ENCODE data around the gene CDCA5. TPM values are rescaled to one million over a fixed set of nuclear protein-coding genes. Genes with fewer than 3 reads are reported as not detected.
A peak's percentile ranks its signal among the peaks of the same experiment; 100 is the strongest.

CDCA5 gene
- total RNA-seq, 2 donors from 2014 or later: 0.54 to 5.3 TPM

- Histone ChIP-seq H3K4me3 (no peak overlapping the region), H3K9me3 (no peaks in the 10 kb centered on the region), H3K27ac (peak overlapping the region in 1 of 2 donors; percentile 17), H3K4me1 (ENCODE audit: control insufficient read depth in 1 of 2, low read depth in 2 of 2) (peaks cover 3 to 5% of the 10 kb centered on the region in 2 donors), H3K36me3 (peaks cover 56% of the 10 kb centered on the region), H3K27me3 (replicated peaks; ENCODE audit: insufficient read depth) (no peaks in the 10 kb centered on the region)
- no peak for DNase-seq (ENCODE audit: low spot score)
- no peak for ATAC-seq (ENCODE audit: insufficient number of reproducible peaks, low FRiP score, low read depth)
- TF ChIP-seq, protein P1, sequence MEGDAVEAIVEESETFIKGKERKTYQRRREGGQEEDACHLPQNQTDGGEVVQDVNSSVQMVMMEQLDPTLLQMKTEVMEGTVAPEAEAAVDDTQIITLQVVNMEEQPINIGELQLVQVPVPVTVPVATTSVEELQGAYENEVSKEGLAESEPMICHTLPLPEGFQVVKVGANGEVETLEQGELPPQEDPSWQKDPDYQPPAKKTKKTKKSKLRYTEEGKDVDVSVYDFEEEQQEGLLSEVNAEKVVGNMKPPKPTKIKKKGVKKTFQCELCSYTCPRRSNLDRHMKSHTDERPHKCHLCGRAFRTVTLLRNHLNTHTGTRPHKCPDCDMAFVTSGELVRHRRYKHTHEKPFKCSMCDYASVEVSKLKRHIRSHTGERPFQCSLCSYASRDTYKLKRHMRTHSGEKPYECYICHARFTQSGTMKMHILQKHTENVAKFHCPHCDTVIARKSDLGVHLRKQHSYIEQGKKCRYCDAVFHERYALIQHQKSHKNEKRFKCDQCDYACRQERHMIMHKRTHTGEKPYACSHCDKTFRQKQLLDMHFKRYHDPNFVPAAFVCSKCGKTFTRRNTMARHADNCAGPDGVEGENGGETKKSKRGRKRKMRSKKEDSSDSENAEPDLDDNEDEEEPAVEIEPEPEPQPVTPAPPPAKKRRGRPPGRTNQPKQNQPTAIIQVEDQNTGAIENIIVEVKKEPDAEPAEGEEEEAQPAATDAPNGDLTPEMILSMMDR (IDR thresholded peaks at IDR 0.05): no peak
These were observed 46.9 kb downstream of the CDCA5 start for GRCh38 chr11:65036931-65037330.

DNA sequence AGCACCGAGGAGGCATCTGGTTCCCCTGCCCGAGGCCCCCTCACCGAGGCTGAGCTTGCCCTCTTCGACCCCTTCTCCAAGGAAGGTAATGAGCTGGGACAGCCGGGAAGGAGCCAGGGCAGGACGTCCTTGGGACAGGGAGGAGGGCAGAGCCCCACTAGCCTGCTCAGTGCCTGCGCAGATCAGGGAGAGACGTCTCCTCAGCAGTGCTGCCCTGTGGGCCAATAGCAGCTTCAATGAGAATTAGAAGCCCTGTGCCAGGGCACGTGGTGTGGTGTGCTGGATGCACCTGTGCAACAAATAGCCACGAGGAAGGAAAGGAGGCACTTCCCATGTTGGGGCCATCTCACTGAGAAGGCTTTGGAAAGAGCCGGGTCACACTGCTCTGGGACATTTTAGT lies 48.3 kb downstream of the CDCA5 start:
- ATAC-seq (ENCODE audit: insufficient number of reproducible peaks, low FRiP score, low read depth) (no peak), DNase-seq (ENCODE audit: low spot score) (no peak)
- H3K36me3 ChIP-seq: peaks cover 63% of the 10 kb centered on the region
- H3K27me3 ChIP-seq (replicated peaks; ENCODE audit: insufficient read depth): no peaks in the 10 kb centered on the region
- no peaks in the 10 kb centered on the region for H3K4me1 ChIP-seq (ENCODE audit: control insufficient read depth in 1 of 2, low read depth in 2 of 2)
- no peak overlapping the region for H3K27ac ChIP-seq
- no peak overlapping the region for H3K4me3 ChIP-seq
- TF ChIP-seq, protein P1 (IDR thresholded peaks at IDR 0.05): no peak
- H3K9me3 ChIP-seq: no peaks in the 10 kb centered on the region

DNA sequence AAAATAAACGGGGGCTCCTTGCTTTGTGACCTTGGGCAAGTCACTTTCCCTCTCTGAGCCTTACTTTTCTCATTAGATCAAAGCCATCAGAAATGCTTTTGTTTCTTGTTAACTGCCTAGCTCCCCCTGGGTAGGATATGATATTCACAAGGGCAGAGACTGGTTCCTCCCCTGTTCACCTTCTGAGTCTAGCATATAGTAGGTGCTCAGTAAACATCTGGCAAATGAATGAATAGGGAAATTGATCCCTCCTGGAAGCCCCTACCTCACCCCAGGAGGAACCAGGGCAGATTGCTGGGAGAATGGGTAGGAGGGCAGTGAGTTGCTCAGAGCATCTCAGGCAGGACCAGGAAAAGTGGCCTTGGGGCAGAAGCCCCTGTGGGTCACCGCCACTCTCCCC lies 49.4 kb downstream of the CDCA5 start:
- Histone ChIP-seq H3K9me3 (no peaks in the 10 kb centered on the region), H3K27ac (no peak overlapping the region), H3K27me3 (replicated peaks; ENCODE audit: insufficient read depth) (no peaks in the 10 kb centered on the region), H3K4me1 (ENCODE audit: control insufficient read depth in 1 of 2, low read depth in 2 of 2) (no peaks in the 10 kb centered on the region), H3K4me3 (no peak overlapping the region), H3K36me3 (peaks cover 62% of the 10 kb centered on the region)
- TF ChIP-seq, protein P1 (IDR thresholded peaks at IDR 0.05): no peak
- DNase-seq (ENCODE audit: low spot score) (no peak), ATAC-seq (ENCODE audit: insufficient number of reproducible peaks, low FRiP score, low read depth) (no peak)

DNA sequence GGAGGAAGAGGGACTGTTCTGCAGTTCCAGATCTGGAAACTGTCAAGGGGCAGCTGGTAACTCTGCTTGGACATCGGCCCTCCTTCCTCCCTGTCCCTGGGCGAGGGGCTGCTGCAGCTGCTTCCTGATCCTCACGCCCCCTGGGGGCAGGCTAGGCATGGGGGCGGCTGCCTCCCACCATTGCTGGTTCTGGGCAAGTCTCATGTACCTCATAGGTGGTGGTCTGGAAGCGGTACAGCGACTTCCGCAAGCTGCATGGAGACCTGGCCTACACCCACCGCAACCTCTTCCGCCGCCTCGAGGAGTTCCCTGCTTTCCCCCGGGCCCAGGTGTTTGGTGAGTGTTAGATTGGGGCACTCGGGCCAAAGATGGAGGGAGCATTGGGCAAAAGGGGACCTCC lies 51.6 kb downstream of the CDCA5 start:
- TF ChIP-seq, protein P1 (IDR thresholded peaks at IDR 0.05): no peak
- Histone ChIP-seq H3K36me3 (peaks cover 46% of the 10 kb centered on the region), H3K4me3 (no peak overlapping the region), H3K4me1 (ENCODE audit: control insufficient read depth in 1 of 2, low read depth in 2 of 2) (peaks cover 7 to 9% of the 10 kb centered on the region in 2 donors), H3K27me3 (replicated peaks; ENCODE audit: insufficient read depth) (no peaks in the 10 kb centered on the region), H3K27ac (no peak overlapping the region), H3K9me3 (no peaks in the 10 kb centered on the region)
- no peak for ATAC-seq (ENCODE audit: insufficient number of reproducible peaks, low FRiP score, low read depth)
- no peak for DNase-seq (ENCODE audit: low spot score)

Other genes with a start within 250 kb of the CDCA5 start
- 1 to 10 TPM in 1 of 2 donors, under 1 TPM in 1; 0.68 to 1.2 TPM for gene CDC42BPG, start 239.4 kb downstream of the CDCA5 start, total RNA-seq
- gene EHD1, start 205.4 kb downstream of the CDCA5 start, total RNA-seq: 100 to 1,000 TPM in 1 of 2 donors, 10 to 100 TPM in 1; 67.4 to 140 TPM
- 10 to 100 TPM; 18.5 to 35.2 TPM for gene ATG2A, start 166.8 kb downstream of the CDCA5 start, total RNA-seq
- 10 to 100 TPM; 21.0 to 38.2 TPM for gene PPP2R5B, start 159.4 kb downstream of the CDCA5 start, total RNA-seq
- gene GPHA2, start 148.1 kb downstream of the CDCA5 start, total RNA-seq: not detected
- not detected for gene MAJIN, start 111.9 kb downstream of the CDCA5 start, total RNA-seq
- 1 to 10 TPM in 1 of 2 donors, under 1 TPM in 1; 0.92 to 2.6 TPM for gene BATF2, start 87.1 kb downstream of the CDCA5 start, total RNA-seq
- gene ARL2, start 69.9 kb downstream of the CDCA5 start, total RNA-seq: 100 to 1,000 TPM in 1 of 2 donors, 10 to 100 TPM in 1; 85.5 to 197 TPM
- 10 to 100 TPM; 20.7 to 22.7 TPM for gene SNX15, start 56.6 kb downstream of the CDCA5 start, total RNA-seq
- gene SAC3D1, start 42.8 kb downstream of the CDCA5 start, total RNA-seq: 10 to 100 TPM in 1 of 2 donors, 1 to 10 TPM in 1; 4.7 to 18.0 TPM
- 10 to 100 TPM; 25.8 to 47.1 TPM for gene NAALADL1, start 25.5 kb downstream of the CDCA5 start, total RNA-seq
- gene ZFPL1, start 182 bp upstream of the CDCA5 start, total RNA-seq: 10 to 100 TPM; 36.0 to 51.2 TPM
- gene VPS51, start 12.2 kb upstream of the CDCA5 start, total RNA-seq: 100 to 1,000 TPM; 333 to 498 TPM
- gene TM7SF2, start 27.8 kb upstream of the CDCA5 start, total RNA-seq: 10 to 100 TPM in 1 of 2 donors, 1 to 10 TPM in 1; 2.5 to 49.0 TPM
- 10 to 100 TPM; 10.0 to 13.8 TPM for gene ZNHIT2, start 33.7 kb upstream of the CDCA5 start, total RNA-seq
- 100 to 1,000 TPM; 365 to 553 TPM for gene FAU, start 38.1 kb upstream of the CDCA5 start, total RNA-seq
- gene MRPL49, start 38.3 kb upstream of the CDCA5 start, total RNA-seq: 10 to 100 TPM; 44.6 to 61.1 TPM
- 10 to 100 TPM; 73.1 to 78.0 TPM for gene SYVN1, start 50.5 kb upstream of the CDCA5 start, total RNA-seq
- gene SPDYC, start 86.2 kb upstream of the CDCA5 start, total RNA-seq: not detected
- gene CAPN1, start 97.9 kb upstream of the CDCA5 start, total RNA-seq: 100 to 1,000 TPM; 168 to 203 TPM
- 10 to 100 TPM in 1 of 2 donors, 1 to 10 TPM in 1; 5.6 to 13.5 TPM for gene POLA2, start 177.9 kb upstream of the CDCA5 start, total RNA-seq
- 10 to 100 TPM in 1 of 2 donors, 1 to 10 TPM in 1; 8.5 to 18.7 TPM for gene CDC42EP2, start 230.8 kb upstream of the CDCA5 start, total RNA-seq
- gene DPF2, start 249.8 kb upstream of the CDCA5 start, total RNA-seq: 10 to 100 TPM; 33.3 to 49.4 TPM

Data from thoracic aorta (tissue), 2 donors.